ENCODE results near the gene NCSTN. TPM values are rescaled to one million over a fixed set of nuclear protein-coding genes. Genes with fewer than 3 reads are reported as not detected.

The NCSTN gene
- 60.1 TPM for total RNA-seq

- peak; percentile 97 for ATAC-seq
Measured at GRCh38 chr1:160342953-160343869, at the start of gene NCSTN, which contains the start of gene COPA. TSS of gene NCSTN (plus strand) at chr1:160343383. CDS start at chr1:160343397, 14 bp downstream. TSS of gene COPA (minus strand) at chr1:160343250. CDS start at chr1:160343170, 80 bp downstream.

GRCh38 chr1:160296036-160296435 is 47.1 kb upstream of the NCSTN start:
- no peak for ATAC-seq

GRCh38 chr1:160300173-160300572 is 43.0 kb upstream of the NCSTN start:
- no peak for ATAC-seq

GRCh38 chr1:160307118-160307791 is 35.9 kb upstream of the NCSTN start:
- ATAC-seq, result peak; percentile 31

- ATAC-seq, result no peak
Measured at GRCh38 chr1:160308451-160309184, 34.6 kb upstream of the NCSTN start.

- ATAC-seq, result no peak
Measured at GRCh38 chr1:160309185-160309557, 34.0 kb upstream of the NCSTN start.

- ATAC-seq, result no peak
Measured at GRCh38 chr1:160309571-160309970, 33.6 kb upstream of the NCSTN start.

- peak; percentile 47 for ATAC-seq
Measured at GRCh38 chr1:160315359-160315758, 27.8 kb upstream of the NCSTN start.

- ATAC-seq, result no peak
Measured at GRCh38 chr1:160322831-160323230, 20.4 kb upstream of the NCSTN start.

GRCh38 chr1:160325252-160325651 is 17.9 kb upstream of the NCSTN start:
- ATAC-seq, result no peak

GRCh38 chr1:160326418-160326817 is 16.8 kb upstream of the NCSTN start:
- no peak for ATAC-seq

- ATAC-seq, result no peak
Measured at GRCh38 chr1:160328184-160328583, 15.0 kb upstream of the NCSTN start.

- no peak for ATAC-seq
Measured at GRCh38 chr1:160330119-160330518, 13.1 kb upstream of the NCSTN start.

- ATAC-seq, result no peak
Measured at GRCh38 chr1:160332516-160332915, 10.7 kb upstream of the NCSTN start.

- ATAC-seq, result no peak
Measured at GRCh38 chr1:160338580-160338979, 4.6 kb upstream of the NCSTN start.

- ATAC-seq, result no peak
Measured at GRCh38 chr1:160340146-160340545, 3.0 kb upstream of the NCSTN start.

- ATAC-seq, result no peak
Measured at GRCh38 chr1:160340866-160341265, 2.3 kb upstream of the NCSTN start.

- ATAC-seq, result peak; percentile 23
Measured at GRCh38 chr1:160342526-160342925, 657 bp upstream of the NCSTN start.

- no peak for ATAC-seq
Measured at GRCh38 chr1:160344241-160344640, 1.1 kb downstream of the NCSTN start.

- no peak for ATAC-seq
Measured at GRCh38 chr1:160344936-160345335, 1.8 kb downstream of the NCSTN start.

- ATAC-seq, result no peak
Measured at GRCh38 chr1:160346463-160346862, 3.3 kb downstream of the NCSTN start.

- no peak for ATAC-seq
Measured at GRCh38 chr1:160346958-160347357, 3.8 kb downstream of the NCSTN start.

GRCh38 chr1:160351629-160352028 is 8.4 kb downstream of the NCSTN start:
- ATAC-seq, result no peak

Measured in esophagus mucosa (tissue), 1 donor.